ENCODE measurements around the gene DIAPH1. TPM values are rescaled to one million over a fixed set of nuclear protein-coding genes. Genes with fewer than 3 reads are reported as not detected.
A peak's percentile ranks its signal among the peaks of the same experiment; 100 is the strongest.

DIAPH1 gene
- total RNA-seq, 1 experiment from 2014 or later: 142 TPM

GRCh38 chr5:141570655-141571054, 48.1 kb downstream of the DIAPH1 start:
- Histone ChIP-seq H3K79me2 (ENCODE audit: insufficient read depth, low read length) (peaks cover 10% of the 10 kb centered on the region; the same call in 1 of the 2 replicates), H4K20me1 (ENCODE audit: insufficient read depth) (no peaks in the 10 kb centered on the region), H3K36me3 (ENCODE audit: control insufficient read depth in 1 of 2, insufficient read depth in 2 of 2, low read length in 2 of 2) (peaks cover 44 to 48% of the 10 kb centered on the region in 2 experiments), H3K4me3 (replicated peaks in 1 of 2; ENCODE audit: low read depth in 1 of 2, low read length in 2 of 2) (no peak overlapping the region), H2AFZ (ENCODE audit: low read depth, low read length, poor library complexity, severe bottlenecking) (no peak overlapping the region), H3K4me1 (ENCODE audit: control insufficient read depth in 1 of 2, insufficient read depth in 2 of 2, low read length in 2 of 2) (no peaks in the 10 kb centered on the region), H3K27ac (ENCODE audit: low read depth, low read length) (no peak overlapping the region), H3K9me2 (ENCODE audit: insufficient read depth) (no peaks in the 10 kb centered on the region), H3K27me3 (ENCODE audit: insufficient read depth, low read length) (no peaks in the 10 kb centered on the region), H3K9me3 (ENCODE audit: control insufficient read depth in 1 of 2, insufficient read depth in 1 of 2, low read depth in 1 of 2, low read length in 2 of 2) (no peaks in the 10 kb centered on the region), H3K4me2 (ENCODE audit: low read length) (no peak overlapping the region), H3K9ac (ENCODE audit: low read length) (no peak overlapping the region)
- ChIA-PET POLR2A (no interaction called here), CTCF (interaction anchor here (2.2 kb wide), 1 partner anchor 21 kb away, joined by 7 read pairs; no protein-coding TSS in a partner anchor), RAD21 (ENCODE audit: low non-redundant PET in 1 of 2, low total read pairs in 2 of 2, uncharacterized antibody in 2 of 2, unreplicated experiment in 2 of 2) (no interaction called here)
- TF ChIP-seq JUND (IDR thresholded peaks at IDR 0.05): no peak
- no peak for TF ChIP-seq TCF7L2 (IDR thresholded peaks at IDR 0.05; ENCODE audit: borderline replicate concordance, extremely low read depth, insufficient read depth, insufficient read length)
- TF ChIP-seq FOSL1 (IDR thresholded peaks at IDR 0.05; ENCODE audit: low read depth): no peak
- no TSS peak for BruUV-seq (replicated peaks)
- intact Hi-C loops (cut with micrococcal nuclease): no loop called here
- no peak for DNase-seq (ENCODE audit: low read depth, low spot score)
- no peak for ATAC-seq

DNA sequence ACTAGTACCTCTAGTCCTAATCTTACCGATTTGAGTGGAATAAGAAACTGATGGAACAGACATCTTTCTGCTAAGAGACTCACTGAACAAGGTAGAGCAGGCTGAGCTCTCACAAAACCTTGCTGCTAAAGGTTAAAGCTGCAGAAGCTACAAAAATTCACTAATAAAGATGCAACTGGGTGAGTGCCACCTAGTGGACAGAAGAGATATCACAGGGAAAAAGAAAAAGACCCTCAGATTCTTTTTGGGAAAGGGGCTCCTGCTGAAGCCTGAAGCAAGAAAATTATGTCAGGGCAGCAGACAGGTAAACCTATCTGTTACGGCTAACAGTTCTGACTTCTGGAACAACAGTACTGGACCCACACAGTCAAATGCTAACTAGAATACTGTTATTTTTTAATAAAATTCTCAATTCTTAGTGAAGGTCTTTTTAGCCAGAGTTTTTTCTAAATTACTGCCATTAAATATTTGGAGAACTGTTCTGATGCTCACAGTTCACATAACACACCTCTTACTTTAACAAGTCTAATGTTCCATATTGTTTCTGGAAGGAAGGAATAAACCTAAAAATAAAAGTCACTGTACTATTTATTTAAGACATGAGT, 51.2 kb downstream of the DIAPH1 start:
- Histone ChIP-seq H2AFZ (ENCODE audit: low read depth, low read length, poor library complexity, severe bottlenecking) (no peak overlapping the region), H3K9ac (ENCODE audit: low read length) (no peak overlapping the region), H3K4me1 (ENCODE audit: control insufficient read depth in 1 of 2, insufficient read depth in 2 of 2, low read length in 2 of 2) (peaks cover 0 to 5% of the 10 kb centered on the region in 2 experiments; a peak in 1 of 4 replicates), H3K9me3 (ENCODE audit: control insufficient read depth in 1 of 2, insufficient read depth in 1 of 2, low read depth in 1 of 2, low read length in 2 of 2) (no peaks in the 10 kb centered on the region), H3K79me2 (ENCODE audit: insufficient read depth, low read length) (peaks cover 22% of the 10 kb centered on the region; the same call in 1 of the 2 replicates), H4K20me1 (ENCODE audit: insufficient read depth) (no peaks in the 10 kb centered on the region), H3K9me2 (ENCODE audit: insufficient read depth) (no peaks in the 10 kb centered on the region), H3K36me3 (ENCODE audit: control insufficient read depth in 1 of 2, insufficient read depth in 2 of 2, low read length in 2 of 2) (peaks cover 39 to 55% of the 10 kb centered on the region in 2 experiments), H3K4me3 (replicated peaks in 1 of 2; ENCODE audit: low read depth in 1 of 2, low read length in 2 of 2) (no peak overlapping the region), H3K27ac (ENCODE audit: low read depth, low read length) (no peak overlapping the region), H3K4me2 (ENCODE audit: low read length) (no peak overlapping the region), H3K27me3 (ENCODE audit: insufficient read depth, low read length) (no peaks in the 10 kb centered on the region)
- ChIA-PET RAD21 (ENCODE audit: low non-redundant PET in 1 of 2, low total read pairs in 2 of 2, uncharacterized antibody in 2 of 2, unreplicated experiment in 2 of 2) (no interaction called here), POLR2A (no interaction called here), CTCF (interaction anchor here (0.7 to 2.3 kb wide), 13 partner anchors 9 to 345 kb away, joined by 3 to 27 read pairs (median 5); partner anchors contain the start of genes DIAPH1, PCDHB14, PCDHGA10 and PCDHGB1)
- no peak for DNase-seq (ENCODE audit: low read depth, low spot score)
- BruUV-seq (replicated peaks): no TSS peak
- intact Hi-C loops (cut with micrococcal nuclease): loop anchor here (10.0 kb wide), 2 partner anchors 483 to 713 kb away; partner anchors contain the start of gene PCDHA10
- ATAC-seq: no peak
- TF ChIP-seq, protein P1, sequence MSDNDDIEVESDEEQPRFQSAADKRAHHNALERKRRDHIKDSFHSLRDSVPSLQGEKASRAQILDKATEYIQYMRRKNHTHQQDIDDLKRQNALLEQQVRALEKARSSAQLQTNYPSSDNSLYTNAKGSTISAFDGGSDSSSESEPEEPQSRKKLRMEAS (IDR thresholded peaks at IDR 0.05): no peak
- TF ChIP-seq ZNF274 (IDR thresholded peaks at IDR 0.05; ENCODE audit: low read depth, low read length): no peak
- no peak for TF ChIP-seq EGR1 (IDR thresholded peaks at IDR 0.05; ENCODE audit: low read depth)
- TF ChIP-seq, protein P2, sequence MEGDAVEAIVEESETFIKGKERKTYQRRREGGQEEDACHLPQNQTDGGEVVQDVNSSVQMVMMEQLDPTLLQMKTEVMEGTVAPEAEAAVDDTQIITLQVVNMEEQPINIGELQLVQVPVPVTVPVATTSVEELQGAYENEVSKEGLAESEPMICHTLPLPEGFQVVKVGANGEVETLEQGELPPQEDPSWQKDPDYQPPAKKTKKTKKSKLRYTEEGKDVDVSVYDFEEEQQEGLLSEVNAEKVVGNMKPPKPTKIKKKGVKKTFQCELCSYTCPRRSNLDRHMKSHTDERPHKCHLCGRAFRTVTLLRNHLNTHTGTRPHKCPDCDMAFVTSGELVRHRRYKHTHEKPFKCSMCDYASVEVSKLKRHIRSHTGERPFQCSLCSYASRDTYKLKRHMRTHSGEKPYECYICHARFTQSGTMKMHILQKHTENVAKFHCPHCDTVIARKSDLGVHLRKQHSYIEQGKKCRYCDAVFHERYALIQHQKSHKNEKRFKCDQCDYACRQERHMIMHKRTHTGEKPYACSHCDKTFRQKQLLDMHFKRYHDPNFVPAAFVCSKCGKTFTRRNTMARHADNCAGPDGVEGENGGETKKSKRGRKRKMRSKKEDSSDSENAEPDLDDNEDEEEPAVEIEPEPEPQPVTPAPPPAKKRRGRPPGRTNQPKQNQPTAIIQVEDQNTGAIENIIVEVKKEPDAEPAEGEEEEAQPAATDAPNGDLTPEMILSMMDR (IDR thresholded peaks at IDR 0.05 in 2 of 3, conservative IDR thresholded peaks at IDR 0.05 in 1 of 3; ENCODE audit: borderline replicate concordance in 1 of 3, insufficient read depth in 1 of 3, low read depth in 2 of 3, low read length in 2 of 3): peak; percentile 35 to 93 (median 82); a peak in 5 of 6 replicates

Data from HCT116 (cell line).